K562 (cell line): Measurements from ENCODE around the gene TAF12. TPM values are rescaled to one million over a fixed set of nuclear protein-coding genes. Genes with fewer than 3 reads are reported as not detected.
"Not testable (repeated sequence)": the region's sequence is repeated elsewhere in the genome, so short reads cannot be mapped to it uniquely, and the experiment has no call there.

ENCODE experiments used
- ATAC-seq: fragments of 200-7000 bp; cut with Tn5 transposase; 3 replicates; pipeline ENCODE4 v1.9.1; 2020; ENCODE audit warnings: moderate library complexity
- BruUV-seq: library from RNA; stranded (reverse); fragments of 400-500 nt; replicated peaks from 2 replicates; lab custom pipeline; 2021; lab: Mats Ljungman, UMichigan
- CTCF ChIA-PET: fragments of 300-600 bp; formaldehyde crosslinking; extraction: SDS; loops from one replicate; lab custom pipeline; 2021; ENCODE audit warnings: low intra/inter-chr PET ratio; lab: Yijun Ruan, JAX
- POLR2A ChIA-PET: fragments of 300-600, 350-650 bp; sonication (Branson Sonifier 250); formaldehyde crosslinking; extraction: SDS; loops from one replicate; lab custom pipeline; 2021; ENCODE audit warnings: antibody characterized with exemption, inconsistent platforms; lab: Yijun Ruan, JAX
- DNase-seq, 4 experiments: peaks; one replicate each; pipeline versions ENCODE4 v3.0.0 to v3.0.0-alpha.2; 2011 to 2018; ENCODE audit warnings: low spot score in 3 of 4, mixed read lengths in 3 of 4; ENCODE audit errors: extremely low read depth in 1 of 4
- FAIRE-seq: peaks from 2 replicates; lab custom pipeline; 2011; peaks lifted over from hg19 to GRCh38; lab: Jason Lieb, UNC
- H2AFZ ChIP-seq: 2 replicates; pipeline ENCODE4 v1.6.0; 2011; ENCODE audit warnings: low read depth, low read length, control low read depth, inconsistent platforms
- H3K27ac ChIP-seq: fragments of 200-600 bp; 3 replicates; pipeline ENCODE4 v1.8.0; 2011; ENCODE audit warnings: low read depth, mild to moderate bottlenecking, control low read depth, inconsistent platforms, low read length, moderate library complexity, mixed read lengths; ENCODE audit errors: extremely low read depth
- H3K27me3 ChIP-seq, 2 experiments: fragments of 300-600 bp in 1 of 2; 2 replicates in 1 of 2; 3 replicates in 1 of 2; pipeline versions ENCODE4 v1.6.0 to v1.8.0; 2011; ENCODE audit warnings: inconsistent platforms in 2 of 2, low read length in 2 of 2, mild to moderate bottlenecking in 1 of 2, mixed read lengths in 1 of 2, moderate library complexity in 1 of 2; ENCODE audit not compliant: control insufficient read depth in 2 of 2, insufficient read depth in 2 of 2
- H3K36me3 ChIP-seq: fragments of 300-600 bp; 3 replicates; pipeline ENCODE4 v1.8.0; 2011; ENCODE audit warnings: mild to moderate bottlenecking, low read length, inconsistent platforms; ENCODE audit not compliant: control insufficient read depth, insufficient read depth
- H3K4me1 ChIP-seq, 2 experiments: fragments of 200-600 bp in 1 of 2; replicated peaks in 1 of 2; 2 replicates in 1 of 2; 3 replicates in 1 of 2; pipeline versions ENCODE4 v1.5.1 to v1.8.0; 2011; ENCODE audit warnings: inconsistent platforms in 2 of 2, low read length in 2 of 2, mild to moderate bottlenecking in 1 of 2, mixed read lengths in 1 of 2, moderate library complexity in 1 of 2; ENCODE audit not compliant: control insufficient read depth in 2 of 2, insufficient read depth in 2 of 2
- H3K4me2 ChIP-seq: 2 replicates; pipeline ENCODE4 v1.6.1; 2011; ENCODE audit warnings: low read length, control low read depth, inconsistent platforms, mixed read lengths; ENCODE audit not compliant: insufficient read depth
- H3K4me3 ChIP-seq: fragments of 200-600 bp; sonication (generic), shearing (Covaris generic); 2 replicates; pipeline ENCODE4 v1.5.1; 2016; ENCODE audit warnings: control low read depth, inconsistent platforms
- H3K79me2 ChIP-seq: fragments of 200-600 bp; 3 replicates; pipeline ENCODE4 v1.8.0; 2011; ENCODE audit warnings: low read length, inconsistent platforms; ENCODE audit not compliant: control insufficient read depth, insufficient read depth
- H3K9ac ChIP-seq, 2 experiments: 2 replicates each; pipeline versions ENCODE4 v1.6.0 to v1.6.1; 2011; ENCODE audit warnings: low read depth in 2 of 2, low read length in 2 of 2, control low read depth in 1 of 2, inconsistent platforms in 1 of 2, mild to moderate bottlenecking in 1 of 2, mixed read lengths in 1 of 2; ENCODE audit not compliant: insufficient read depth in 1 of 2
- H3K9me1 ChIP-seq: one replicate; pipeline ENCODE4 v1.6.0; 2011; ENCODE audit warnings: inconsistent platforms, mild to moderate bottlenecking, low read length, moderate library complexity; ENCODE audit not compliant: control insufficient read depth, insufficient read depth
- H3K9me3 ChIP-seq: replicated peaks from 2 replicates; pipeline ENCODE4 v1.5.1; 2011; ENCODE audit warnings: low read depth, low read length, inconsistent platforms; ENCODE audit not compliant: control insufficient read depth, insufficient read depth
- H4K20me1 ChIP-seq: replicated peaks from 2 replicates; pipeline ENCODE4 v1.6.1; 2011; ENCODE audit warnings: low read length, inconsistent platforms, mixed read lengths; ENCODE audit not compliant: control insufficient read depth, insufficient read depth
- BCOR ChIP-seq: fragments of 450-650 bp; IDR thresholded peaks from 2 replicates; pipeline ENCODE4 v1.6.1; 2016
- HNRNPUL1 ChIP-seq: fragments of 200-400 bp; formaldehyde crosslinking; IDR thresholded peaks from 2 replicates; pipeline ENCODE4 v1.6.1; 2017; ENCODE audit warnings: low read length
- WGBS: fragments of 100-300 bp; shearing (Covaris generic); methylation state at CpG from one replicate; pipeline ENCODE4 v1.1.6; 2016; ENCODE audit warnings: low coverage, mixed read lengths; ENCODE audit not compliant: insufficient coverage; ENCODE audit errors: missing lambda C conversion rate; 5-methylcytosine and 5-hydroxymethylcytosine counted together
- in situ Hi-C: fragments of 300-500 bp; cut with MboI; formaldehyde crosslinking; loops from 4 replicates; pipeline ENCODE4 v1.15.0; 2018; ENCODE audit warnings: inconsistent platforms, mixed read lengths
- intact Hi-C: fragments of 100-400 bp; cut with micrococcal nuclease; formaldehyde crosslinking; loops from 2 replicates; pipeline ENCODE4 v1.14.2; 2022
- polyA plus RNA-seq, 8 experiments: library from polyadenylated mRNA; depleted of rRNA in 4 of 8; stranded (reverse) in 5 of 8; unstranded in 3 of 8; fragments of >200 nt; fragmentation: Nextera tagmentation in 2 of 8; fragmentation: Illumina TruSeq in 1 of 8; extraction: Ambion mirVana in 2 of 8; extraction: Trizol in 1 of 8; gene quantifications; 2 replicates each; pipeline versions ENCODE4 v1.2.1 to v1.2.3, GENCODE V29; 2011 to 2014; ENCODE audit warnings: inconsistent platforms in 1 of 8, missing spikeins in 1 of 8
- total RNA-seq, 7 experiments: library from RNA; depleted of rRNA in 6 of 7; stranded (reverse); fragments of >200 nt in 6 of 7; fragmentation: Illumina TruSeq in 2 of 7; extraction: Trizol in 2 of 7; gene quantifications; 2 replicates each; pipeline versions ENCODE4 v1.2.1 to v1.2.3, GENCODE V29; 2011 to 2021; ENCODE audit warnings: low replicate concordance in 1 of 7
- TF ChIP-seq, protein P1 (sequence below): fragments of 250-450 bp; sonication (Bioruptor Pico); IDR thresholded peaks from 2 replicates; pipeline ENCODE4 v1.4.0; 2020

Gene TAF12
- total and polyA plus RNA-seq, 9 of the 15 experiments (the other 6 are each of a cell fraction or from before 2014, with no cell fraction given): 31.6 to 89.0 (median 50.5) TPM

DNA sequence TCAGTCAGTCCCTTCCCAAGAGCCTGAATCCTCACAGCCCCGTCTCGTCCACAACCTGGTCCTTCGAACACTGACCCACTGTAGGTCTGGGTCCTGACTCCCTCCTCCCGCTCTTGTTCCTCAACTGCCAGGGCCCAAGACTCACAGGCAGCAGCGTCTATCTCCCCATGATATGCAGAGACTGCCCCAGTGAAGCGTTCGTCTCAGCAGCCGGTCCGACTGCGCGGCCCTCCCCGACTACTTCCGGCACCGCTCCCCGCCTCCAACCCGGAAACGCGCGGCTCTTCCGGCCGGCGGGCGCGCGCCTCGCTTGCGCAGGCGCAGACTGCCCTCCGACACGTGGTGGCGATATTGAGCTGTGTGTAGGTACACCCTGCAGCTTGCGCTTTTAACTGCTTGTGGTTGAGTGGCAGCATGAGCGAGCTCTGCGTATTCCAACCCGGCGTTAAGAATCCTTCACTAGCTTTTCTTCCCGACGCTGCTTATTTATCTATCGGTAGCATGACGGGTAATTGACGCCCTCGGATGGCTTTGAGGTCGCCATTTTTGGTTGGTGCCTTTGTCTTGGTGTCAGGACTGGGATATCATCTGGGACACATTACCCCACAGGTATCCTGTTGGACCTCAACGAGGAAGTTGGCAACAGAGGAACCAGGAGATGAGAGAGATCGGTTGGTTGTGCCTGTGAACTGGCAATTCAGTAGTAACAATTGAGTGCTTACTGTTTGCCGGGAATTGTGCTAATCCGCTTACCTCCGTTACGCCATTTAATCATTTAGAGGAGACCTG, at the start of gene TAF12 (continued):
- TF ChIP-seq, protein P1, sequence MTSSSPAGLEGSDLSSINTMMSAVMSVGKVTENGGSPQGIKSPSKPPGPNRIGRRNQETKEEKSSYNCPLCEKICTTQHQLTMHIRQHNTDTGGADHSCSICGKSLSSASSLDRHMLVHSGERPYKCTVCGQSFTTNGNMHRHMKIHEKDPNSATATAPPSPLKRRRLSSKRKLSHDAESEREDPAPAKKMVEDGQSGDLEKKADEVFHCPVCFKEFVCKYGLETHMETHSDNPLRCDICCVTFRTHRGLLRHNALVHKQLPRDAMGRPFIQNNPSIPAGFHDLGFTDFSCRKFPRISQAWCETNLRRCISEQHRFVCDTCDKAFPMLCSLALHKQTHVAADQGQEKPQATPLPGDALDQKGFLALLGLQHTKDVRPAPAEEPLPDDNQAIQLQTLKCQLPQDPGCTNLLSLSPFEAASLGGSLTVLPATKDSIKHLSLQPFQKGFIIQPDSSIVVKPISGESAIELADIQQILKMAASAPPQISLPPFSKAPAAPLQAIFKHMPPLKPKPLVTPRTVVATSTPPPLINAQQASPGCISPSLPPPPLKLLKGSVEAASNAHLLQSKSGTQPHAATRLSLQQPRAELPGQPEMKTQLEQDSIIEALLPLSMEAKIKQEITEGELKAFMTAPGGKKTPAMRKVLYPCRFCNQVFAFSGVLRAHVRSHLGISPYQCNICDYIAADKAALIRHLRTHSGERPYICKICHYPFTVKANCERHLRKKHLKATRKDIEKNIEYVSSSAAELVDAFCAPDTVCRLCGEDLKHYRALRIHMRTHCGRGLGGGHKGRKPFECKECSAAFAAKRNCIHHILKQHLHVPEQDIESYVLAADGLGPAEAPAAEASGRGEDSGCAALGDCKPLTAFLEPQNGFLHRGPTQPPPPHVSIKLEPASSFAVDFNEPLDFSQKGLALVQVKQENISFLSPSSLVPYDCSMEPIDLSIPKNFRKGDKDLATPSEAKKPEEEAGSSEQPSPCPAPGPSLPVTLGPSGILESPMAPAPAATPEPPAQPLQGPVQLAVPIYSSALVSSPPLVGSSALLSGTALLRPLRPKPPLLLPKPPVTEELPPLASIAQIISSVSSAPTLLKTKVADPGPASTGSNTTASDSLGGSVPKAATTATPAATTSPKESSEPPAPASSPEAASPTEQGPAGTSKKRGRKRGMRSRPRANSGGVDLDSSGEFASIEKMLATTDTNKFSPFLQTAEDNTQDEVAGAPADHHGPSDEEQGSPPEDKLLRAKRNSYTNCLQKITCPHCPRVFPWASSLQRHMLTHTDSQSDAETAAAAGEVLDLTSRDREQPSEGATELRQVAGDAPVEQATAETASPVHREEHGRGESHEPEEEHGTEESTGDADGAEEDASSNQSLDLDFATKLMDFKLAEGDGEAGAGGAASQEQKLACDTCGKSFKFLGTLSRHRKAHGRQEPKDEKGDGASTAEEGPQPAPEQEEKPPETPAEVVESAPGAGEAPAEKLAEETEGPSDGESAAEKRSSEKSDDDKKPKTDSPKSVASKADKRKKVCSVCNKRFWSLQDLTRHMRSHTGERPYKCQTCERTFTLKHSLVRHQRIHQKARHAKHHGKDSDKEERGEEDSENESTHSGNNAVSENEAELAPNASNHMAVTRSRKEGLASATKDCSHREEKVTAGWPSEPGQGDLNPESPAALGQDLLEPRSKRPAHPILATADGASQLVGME (CRISPR knock-in tag): 0 out of 2 replicates have a peak, but pooled peaks have one; percentile 6
- TF ChIP-seq HNRNPUL1 (no peak), BCOR (peak; percentile 53)
- TF ChIP-seq, all 486 proteins: peak for 225

DNA sequence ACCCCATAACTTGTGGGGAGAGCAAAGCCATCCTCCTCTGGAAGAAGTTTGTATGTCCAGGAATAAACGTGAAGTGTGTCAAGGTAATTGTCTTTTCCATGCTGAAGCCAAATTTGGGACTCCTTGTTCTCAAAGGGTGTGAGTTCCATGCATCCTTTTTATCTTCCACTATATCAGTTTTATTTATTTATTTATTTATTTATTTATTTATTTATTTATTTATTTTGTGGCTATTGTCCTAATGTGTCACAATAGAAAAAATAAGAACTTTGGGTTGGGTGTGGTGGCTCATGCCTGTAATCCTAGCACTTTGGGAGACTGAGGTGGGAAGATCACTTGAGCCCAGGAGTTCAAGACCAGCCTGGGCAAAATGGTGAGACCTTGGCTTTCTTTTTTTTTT, 48.8 kb upstream of the TAF12 start:
- H3K79me2 ChIP-seq, H3K9ac ChIP-seq, H3K9me1 ChIP-seq, POLR2A ChIA-PET, FAIRE-seq, H4K20me1 ChIP-seq, H3K4me3 ChIP-seq, H3K4me2 ChIP-seq, H3K4me1 ChIP-seq, BruUV-seq, H3K27ac ChIP-seq, H3K9me3 ChIP-seq, H3K27me3 ChIP-seq, in situ Hi-C loops, intact Hi-C loops, ATAC-seq, H2AFZ ChIP-seq, CTCF ChIA-PET, DNase-seq: not testable (repeated sequence)
- peaks cover 41% of the 10 kb centered on the region for H3K36me3 ChIP-seq
- 25% methylated on average over 1 of the region's 1 CpG for WGBS
